ENCODE measurements around the gene CCDC148.

DNA sequence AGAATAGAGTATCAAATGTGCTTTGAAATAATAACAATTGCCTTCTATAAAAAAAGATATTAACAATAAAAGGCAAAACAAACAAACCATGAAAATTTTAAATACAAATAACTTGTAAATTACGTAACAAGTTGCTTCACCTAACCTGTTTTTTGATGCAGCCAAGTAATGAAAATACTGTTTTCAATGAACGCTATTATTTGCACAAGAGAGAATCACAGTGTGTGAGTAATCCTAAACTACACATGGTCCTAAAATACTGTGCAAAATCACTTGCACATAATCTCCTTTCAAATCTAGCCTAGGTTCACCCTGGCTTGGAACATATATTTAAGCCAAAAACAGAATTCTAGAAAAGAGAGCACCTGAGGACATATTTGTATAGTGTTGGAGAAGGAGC, 98.9 kb downstream of the CCDC148 start:
- TF ChIP-seq, protein P1, sequence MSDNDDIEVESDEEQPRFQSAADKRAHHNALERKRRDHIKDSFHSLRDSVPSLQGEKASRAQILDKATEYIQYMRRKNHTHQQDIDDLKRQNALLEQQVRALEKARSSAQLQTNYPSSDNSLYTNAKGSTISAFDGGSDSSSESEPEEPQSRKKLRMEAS (IDR thresholded peaks at IDR 0.05), result no peak
- TF ChIP-seq EGR1 (IDR thresholded peaks at IDR 0.05), result no peak
- TF ChIP-seq TAF1 (IDR thresholded peaks at IDR 0.05; ENCODE audit: low read depth), result no peak
- TF ChIP-seq CEBPB (IDR thresholded peaks at IDR 0.05), result no peak
- TF ChIP-seq, protein P2, sequence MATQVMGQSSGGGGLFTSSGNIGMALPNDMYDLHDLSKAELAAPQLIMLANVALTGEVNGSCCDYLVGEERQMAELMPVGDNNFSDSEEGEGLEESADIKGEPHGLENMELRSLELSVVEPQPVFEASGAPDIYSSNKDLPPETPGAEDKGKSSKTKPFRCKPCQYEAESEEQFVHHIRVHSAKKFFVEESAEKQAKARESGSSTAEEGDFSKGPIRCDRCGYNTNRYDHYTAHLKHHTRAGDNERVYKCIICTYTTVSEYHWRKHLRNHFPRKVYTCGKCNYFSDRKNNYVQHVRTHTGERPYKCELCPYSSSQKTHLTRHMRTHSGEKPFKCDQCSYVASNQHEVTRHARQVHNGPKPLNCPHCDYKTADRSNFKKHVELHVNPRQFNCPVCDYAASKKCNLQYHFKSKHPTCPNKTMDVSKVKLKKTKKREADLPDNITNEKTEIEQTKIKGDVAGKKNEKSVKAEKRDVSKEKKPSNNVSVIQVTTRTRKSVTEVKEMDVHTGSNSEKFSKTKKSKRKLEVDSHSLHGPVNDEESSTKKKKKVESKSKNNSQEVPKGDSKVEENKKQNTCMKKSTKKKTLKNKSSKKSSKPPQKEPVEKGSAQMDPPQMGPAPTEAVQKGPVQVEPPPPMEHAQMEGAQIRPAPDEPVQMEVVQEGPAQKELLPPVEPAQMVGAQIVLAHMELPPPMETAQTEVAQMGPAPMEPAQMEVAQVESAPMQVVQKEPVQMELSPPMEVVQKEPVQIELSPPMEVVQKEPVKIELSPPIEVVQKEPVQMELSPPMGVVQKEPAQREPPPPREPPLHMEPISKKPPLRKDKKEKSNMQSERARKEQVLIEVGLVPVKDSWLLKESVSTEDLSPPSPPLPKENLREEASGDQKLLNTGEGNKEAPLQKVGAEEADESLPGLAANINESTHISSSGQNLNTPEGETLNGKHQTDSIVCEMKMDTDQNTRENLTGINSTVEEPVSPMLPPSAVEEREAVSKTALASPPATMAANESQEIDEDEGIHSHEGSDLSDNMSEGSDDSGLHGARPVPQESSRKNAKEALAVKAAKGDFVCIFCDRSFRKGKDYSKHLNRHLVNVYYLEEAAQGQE (IDR thresholded peaks at IDR 0.05; ENCODE audit: low read depth), result no peak

Data from Ishikawa (cell line).